H1 (cell line): ENCODE results near the gene DLL1. TPM values are rescaled to one million over a fixed set of nuclear protein-coding genes. Genes with fewer than 3 reads are reported as not detected.
A peak's percentile ranks its signal among the peaks of the same experiment; 100 is the strongest.

ENCODE experiments used
- CTCF ChIA-PET: fragments of 300-600 bp; sonication (Branson Sonifier 250); formaldehyde crosslinking; loops from one replicate; lab custom pipeline; 2021; ENCODE audit not compliant: partially characterized antibody; lab: Charles Lee
- POLR2A ChIA-PET: fragments of 300-600 bp; sonication (Branson Sonifier 250); formaldehyde crosslinking; loops from one replicate; lab custom pipeline; 2021; ENCODE audit warnings: inconsistent platforms; ENCODE audit not compliant: partially characterized antibody; lab: Charles Lee
- DNase-seq, 2 experiments: peaks; one replicate each; pipeline versions ENCODE4 v3.0.0 to v3.0.0-alpha.2; 2010 to 2022; ENCODE audit warnings: low spot score in 2 of 2, low read depth in 1 of 2, mixed read lengths in 1 of 2
- FAIRE-seq: peaks from 2 replicates; lab custom pipeline; 2011; peaks lifted over from hg19 to GRCh38; lab: Jason Lieb, UNC
- H2AFZ ChIP-seq: 2 replicates; pipeline ENCODE4 v1.8.1; 2012; ENCODE audit warnings: low read length, inconsistent platforms
- H2AK5ac ChIP-seq: 2 replicates; pipeline ENCODE4 v1.6.1; 2013; ENCODE audit warnings: low read depth, low read length
- H2BK120ac ChIP-seq: replicated peaks from 2 replicates; pipeline ENCODE3; 2013; ENCODE audit warnings: low read depth, low read length, inconsistent platforms
- H2BK12ac ChIP-seq: 2 replicates; pipeline ENCODE4 v1.6.1; 2013; ENCODE audit warnings: low read depth, low read length
- H2BK15ac ChIP-seq: 2 replicates; pipeline ENCODE4 v1.6.1; 2013; ENCODE audit warnings: low read length
- H2BK20ac ChIP-seq: 2 replicates; pipeline ENCODE4 v1.6.1; 2013; ENCODE audit warnings: low read length
- H2BK5ac ChIP-seq: 2 replicates; pipeline ENCODE4 v1.6.1; 2013; ENCODE audit warnings: low read depth, low read length
- H3K14ac ChIP-seq: 2 replicates; pipeline ENCODE4 v1.6.1; 2013; ENCODE audit warnings: inconsistent platforms; ENCODE audit not compliant: insufficient read length
- H3K18ac ChIP-seq: 2 replicates; pipeline ENCODE4 v1.6.1; 2013; ENCODE audit warnings: low read length; ENCODE audit errors: extremely low read depth
- H3K23ac ChIP-seq: 2 replicates; pipeline ENCODE4 v1.6.1; 2013; ENCODE audit warnings: inconsistent platforms; ENCODE audit not compliant: insufficient read length
- H3K23me2 ChIP-seq: 2 replicates; pipeline ENCODE4 v1.6.1; 2013; ENCODE audit warnings: low read depth, low read length
- H3K27ac ChIP-seq: 2 replicates; pipeline ENCODE4 v1.6.1; 2011; ENCODE audit warnings: low read depth, low read length, inconsistent platforms
- H3K27me3 ChIP-seq, 4 experiments: replicated peaks in 1 of 4; 1 replicate in 1 of 4; 2 replicates in 3 of 4; pipeline versions ENCODE4 v1.6.1 to v1.8.1; 2011 to 2013; ENCODE audit warnings: low read length in 3 of 4, mild to moderate bottlenecking in 3 of 4, inconsistent platforms in 2 of 4, mixed read lengths in 2 of 4, moderate library complexity in 1 of 4; ENCODE audit not compliant: control insufficient read depth in 3 of 4, insufficient read depth in 3 of 4; ENCODE audit errors: extremely low read depth in 1 of 4
- H3K36me3 ChIP-seq, 4 experiments: 2 replicates each; pipeline versions ENCODE4 v1.6.1 to v1.8.1; 2011 to 2013; ENCODE audit warnings: mild to moderate bottlenecking in 4 of 4, low read length in 3 of 4, moderate library complexity in 2 of 4, control low read depth in 1 of 4, inconsistent platforms in 1 of 4; ENCODE audit not compliant: insufficient read depth in 4 of 4, control insufficient read depth in 2 of 4
- H3K4ac ChIP-seq: replicated peaks from 2 replicates; pipeline ENCODE3; 2013; ENCODE audit warnings: low read length, low read depth, mixed read lengths, inconsistent platforms; ENCODE audit not compliant: insufficient read length
- H3K4me1 ChIP-seq, 4 experiments: replicated peaks in 1 of 4; 1 replicate in 1 of 4; 2 replicates in 3 of 4; pipeline versions ENCODE4 v1.6.1 to v1.8.1; 2011 to 2013; ENCODE audit warnings: low read length in 3 of 4, inconsistent platforms in 2 of 4, mixed read lengths in 1 of 4; ENCODE audit not compliant: insufficient read depth in 4 of 4, control insufficient read depth in 3 of 4
- H3K4me2 ChIP-seq, 2 experiments: 2 replicates each; pipeline versions ENCODE4 v1.6.1 to v1.8.1; 2011 to 2013; ENCODE audit warnings: low read depth in 2 of 2, low read length in 2 of 2, control low read depth in 1 of 2, inconsistent platforms in 1 of 2, mild to moderate bottlenecking in 1 of 2; ENCODE audit not compliant: insufficient read depth in 1 of 2
- H3K4me3 ChIP-seq, 4 experiments: fragments of 200-600, 300-600 bp in 1 of 4; sonication (generic), shearing (Covaris generic), sonication (Bioruptor Twin) in 1 of 4; 2 replicates each; pipeline versions ENCODE4 v1.5.1 to v1.8.1; 2011 to 2016; ENCODE audit warnings: low read length in 4 of 4, low read depth in 3 of 4, control low read depth in 2 of 4, inconsistent platforms in 2 of 4, mild to moderate bottlenecking in 2 of 4, mixed read lengths in 1 of 4, moderate library complexity in 1 of 4; ENCODE audit not compliant: insufficient read depth in 2 of 4; ENCODE audit errors: extremely low read depth in 1 of 4
- H3K56ac ChIP-seq: replicated peaks from 2 replicates; pipeline ENCODE3; 2013; ENCODE audit warnings: low read depth, mild to moderate bottlenecking, mixed read lengths, low read length, inconsistent platforms; ENCODE audit not compliant: insufficient read length
- H3K79me1 ChIP-seq: 2 replicates; pipeline ENCODE4 v1.6.1; 2013; ENCODE audit warnings: low read depth, low read length, control low read depth
- H3K79me2 ChIP-seq, 2 experiments: 2 replicates each; pipeline versions ENCODE4 v1.6.1 to v1.8.1; 2012 to 2013; ENCODE audit warnings: low read length in 2 of 2, mild to moderate bottlenecking in 2 of 2, inconsistent platforms in 1 of 2; ENCODE audit not compliant: insufficient read depth in 2 of 2, control insufficient read depth in 1 of 2
- H3K9ac ChIP-seq, 4 experiments: replicated peaks in 1 of 4; 1 replicate in 1 of 4; 2 replicates in 3 of 4; pipeline versions ENCODE4 v1.6.1 to v1.8.1; 2011 to 2013; ENCODE audit warnings: low read depth in 3 of 4, low read length in 3 of 4, control low read depth in 2 of 4, mild to moderate bottlenecking in 2 of 4, moderate library complexity in 2 of 4, inconsistent platforms in 1 of 4; ENCODE audit errors: extremely low read depth in 1 of 4
- H3K9me3 ChIP-seq, 2 experiments: 2 replicates each; pipeline versions ENCODE4 v1.6.1 to v1.8.1; 2012 to 2013; ENCODE audit warnings: mild to moderate bottlenecking in 2 of 2, moderate library complexity in 2 of 2, control low read depth in 1 of 2, inconsistent platforms in 1 of 2, low read depth in 1 of 2, low read length in 1 of 2, mixed read lengths in 1 of 2; ENCODE audit not compliant: insufficient read depth in 2 of 2
- H4K20me1 ChIP-seq, 2 experiments: replicated peaks in 1 of 2; 2 replicates each; pipeline versions ENCODE3 to v1.8.1; 2011 to 2013; ENCODE audit warnings: inconsistent platforms in 2 of 2, low read length in 2 of 2, mild to moderate bottlenecking in 1 of 2; ENCODE audit not compliant: insufficient read depth in 2 of 2, control insufficient read depth in 1 of 2
- H4K5ac ChIP-seq: 2 replicates; pipeline ENCODE4 v1.6.1; 2013; ENCODE audit warnings: low read length, low read depth, mixed read lengths, inconsistent platforms; ENCODE audit not compliant: insufficient read length
- H4K8ac ChIP-seq: 2 replicates; pipeline ENCODE4 v1.8.0; 2013; ENCODE audit warnings: mild to moderate bottlenecking, moderate library complexity, low read length, inconsistent platforms; ENCODE audit not compliant: insufficient read depth; ENCODE audit errors: extremely low read depth
- H4K91ac ChIP-seq: replicated peaks from 2 replicates; pipeline ENCODE3; 2013; ENCODE audit warnings: low read length, mixed read lengths, inconsistent platforms; ENCODE audit not compliant: insufficient read length
- MAFK ChIP-seq: IDR thresholded peaks from 2 replicates; pipeline ENCODE4 v1.6.1; 2012; ENCODE audit warnings: low read depth, mild to moderate bottlenecking, improper control_type of control experiment, low read length
- YY1 ChIP-seq: IDR thresholded peaks from 2 replicates; pipeline ENCODE4 v1.6.1; 2011; ENCODE audit warnings: low read depth, mild to moderate bottlenecking, low read length
- WGBS, 2 experiments: shearing (Covaris generic) in 1 of 2; methylation state at CpG; one replicate each; pipeline versions ENCODE4 v1.1.6 to v1.1.7; 2013 to 2015; ENCODE audit warnings: low lambda C conversion rate in 2 of 2, mixed read lengths in 2 of 2, inconsistent platforms in 1 of 2, low coverage in 1 of 2, missing lambda C conversion rate in 1 of 2; ENCODE audit not compliant: insufficient replicate concordance in 2 of 2, insufficient coverage in 1 of 2, insufficient read length in 1 of 2; ENCODE audit errors: extremely low coverage in 1 of 2, missing lambda C conversion rate in 1 of 2; 5-methylcytosine and 5-hydroxymethylcytosine counted together
- polyA plus RNA-seq, 7 experiments: library from polyadenylated mRNA; depleted of rRNA in 3 of 7; stranded (reverse) in 5 of 7; unstranded in 2 of 7; fragments of >200 nt in 5 of 7; fragments of 200-250 nt in 2 of 7; gene quantifications; 1 replicate in 5 of 7; 2 replicates in 1 of 7; 4 replicates in 1 of 7; pipeline versions ENCODE4 v1.2.1 to v1.2.3, GENCODE V29; 2011 to 2013; ENCODE audit warnings: missing spikeins in 2 of 7, mixed read lengths in 2 of 7
- total RNA-seq: library from RNA; stranded (reverse); fragmentation: NEBNext Ultra II Directional; extraction: Animal tissue kit (Norgen Biotek cat#: 25700); gene quantifications from 2 replicates; pipeline ENCODE4 v1.2.1, GENCODE V29; 2021

The DLL1 gene
- total and polyA plus RNA-seq, 2 of the 8 experiments (the other 6 are each of a cell fraction or from before 2014, with no cell fraction given): 1.7 to 3.8 TPM

GRCh38 chr6:170263410-170263809, 27.5 kb downstream of the DLL1 start:
- no peak for TF ChIP-seq MAFK
- TF ChIP-seq YY1: no peak
- TF ChIP-seq, all 59 proteins: peak for 0
- Histone ChIP-seq H2AFZ (0 out of 2 replicates have a peak overlapping the region, but pooled peaks have one; percentile 29), H2AK5ac (no peak overlapping the region), H3K79me1 (no peaks in the 10 kb centered on the region), H3K9me3 (no peaks in the 10 kb centered on the region), H3K56ac (no peak overlapping the region), H4K8ac (no peak overlapping the region), H3K4me2 (no peak overlapping the region), H4K91ac (no peak overlapping the region), H3K79me2 (no peaks in the 10 kb centered on the region), H2BK12ac (no peak overlapping the region), H2BK15ac (no peak overlapping the region), H3K4ac (peak overlapping the region; percentile 53), H3K4me1 (no peaks in the 10 kb centered on the region), H4K5ac (no peak overlapping the region), H3K23me2 (no peaks in the 10 kb centered on the region), H4K20me1 (no peaks in the 10 kb centered on the region), H3K36me3 (no peaks in the 10 kb centered on the region), H2BK20ac (no peak overlapping the region), H3K9ac (no peak overlapping the region), H3K27ac (no peak overlapping the region), H3K14ac (no peak overlapping the region), H2BK120ac (no peak overlapping the region), H3K23ac (no peak overlapping the region), H3K4me3 (no peak overlapping the region), H3K27me3 (no peaks in the 10 kb centered on the region; a peak in 1 of 7 replicates), H2BK5ac (no peak overlapping the region), H3K18ac (no peak overlapping the region)
- FAIRE-seq: no peak
- no peak for DNase-seq
- 94% methylated on average over 8 of the region's 8 CpGs; no CpG with 5 or more reads in 1 of the 2 experiments for WGBS, 2 experiments
- ChIA-PET POLR2A (interaction anchor here (1.2 kb wide), 1 partner anchor 22 kb away, joined by 3 read pairs; no protein-coding TSS in a partner anchor), CTCF (interaction anchor here (1.6 kb wide), 1 partner anchor 8 kb away, joined by 6 read pairs; no protein-coding TSS in a partner anchor)
